ENCODE results near the gene DNAJC5.
A peak's percentile ranks its signal among the peaks of the same experiment; 100 is the strongest.
"Not testable (repeated sequence)": the region's sequence is repeated elsewhere in the genome, so short reads cannot be mapped to it uniquely, and the experiment has no call there.

DNAJC5 gene

DNA sequence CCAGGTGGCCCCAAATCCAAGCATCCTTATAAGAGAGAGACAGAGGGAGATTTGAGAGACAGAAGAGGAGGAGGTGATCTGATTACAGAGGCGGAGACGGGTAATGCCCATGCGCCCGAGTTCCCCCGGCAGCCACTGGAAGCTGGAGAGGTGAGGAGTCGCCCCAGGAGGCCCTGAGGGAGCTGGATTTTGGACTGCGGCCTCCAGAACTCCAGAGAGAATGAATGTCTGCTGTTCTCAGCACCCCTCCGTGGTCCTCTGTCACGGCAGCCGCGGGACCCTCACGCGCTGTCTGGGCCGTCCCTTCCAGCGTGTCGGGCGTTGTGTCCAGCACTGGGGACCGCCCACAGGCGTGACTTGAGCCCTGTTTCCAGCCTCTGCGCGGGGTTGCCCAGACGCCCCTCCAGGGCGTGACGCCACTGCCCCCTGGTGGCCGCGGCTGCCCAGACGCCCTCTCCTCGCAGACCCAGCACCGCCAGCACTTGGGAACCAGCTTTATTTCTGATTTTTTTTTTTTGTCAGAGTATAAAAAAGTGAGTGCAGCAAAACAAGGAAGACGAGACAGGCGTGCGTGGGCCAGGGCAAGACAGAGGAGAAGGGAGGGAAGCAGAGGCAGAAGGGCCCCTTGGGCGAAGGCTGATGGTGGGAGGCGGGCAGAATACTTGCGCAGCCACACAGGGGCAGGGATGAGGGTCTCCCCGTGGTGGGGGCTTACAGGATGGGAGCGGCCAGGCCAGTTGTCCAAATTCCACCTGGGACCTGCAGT, 78.9 kb downstream of the DNAJC5 start:
- H4K5ac ChIP-seq (ENCODE audit: low read length): no peak overlapping the region
- H3K4me1 ChIP-seq (ENCODE audit: control insufficient read depth, low read depth, low read length): no peaks in the 10 kb centered on the region
- no peaks in the 10 kb centered on the region for H3K36me3 ChIP-seq (ENCODE audit: control insufficient read depth, insufficient read depth, low read length)
- no peak overlapping the region for H2BK15ac ChIP-seq (replicated peaks; ENCODE audit: low read depth)
- H3K23ac ChIP-seq (ENCODE audit: low read length): no peak overlapping the region
- no peak overlapping the region for H2AK5ac ChIP-seq (ENCODE audit: low read length)
- no peak overlapping the region for H3K4ac ChIP-seq (ENCODE audit: low read depth, low read length)
- peak overlapping the region; percentile 79 for H3K56ac ChIP-seq (ENCODE audit: low read length)
- no peak overlapping the region for H3K18ac ChIP-seq (ENCODE audit: low read length)
- no peak overlapping the region for H2BK120ac ChIP-seq (ENCODE audit: low read depth, low read length)
- H3K27ac ChIP-seq (ENCODE audit: low read depth, low read length): no peak overlapping the region
- peak; percentile 84 for DNase-seq
- peak overlapping the region; percentile 25 for H3K4me3 ChIP-seq (ENCODE audit: low read length)
- no peaks in the 10 kb centered on the region for H3K27me3 ChIP-seq (ENCODE audit: insufficient read depth, low read length, poor library complexity)
- WGBS (ENCODE audit: extremely low coverage, insufficient coverage, low lambda C conversion rate): no CpG with 5 or more reads among the region's 37 CpGs
- H3K79me2 ChIP-seq (ENCODE audit: control insufficient read depth, insufficient read depth, low read length): no peaks in the 10 kb centered on the region
- no peak overlapping the region for H2BK5ac ChIP-seq (ENCODE audit: low read length)
- no peaks in the 10 kb centered on the region for H3K79me1 ChIP-seq (ENCODE audit: low read length)
- peak overlapping the region; percentile 59 for H3K9ac ChIP-seq (ENCODE audit: low read length)
- peak overlapping the region; percentile 72 for H3K4me2 ChIP-seq (ENCODE audit: low read length)
- H4K8ac ChIP-seq (ENCODE audit: low read depth, low read length): no peak overlapping the region

DNA sequence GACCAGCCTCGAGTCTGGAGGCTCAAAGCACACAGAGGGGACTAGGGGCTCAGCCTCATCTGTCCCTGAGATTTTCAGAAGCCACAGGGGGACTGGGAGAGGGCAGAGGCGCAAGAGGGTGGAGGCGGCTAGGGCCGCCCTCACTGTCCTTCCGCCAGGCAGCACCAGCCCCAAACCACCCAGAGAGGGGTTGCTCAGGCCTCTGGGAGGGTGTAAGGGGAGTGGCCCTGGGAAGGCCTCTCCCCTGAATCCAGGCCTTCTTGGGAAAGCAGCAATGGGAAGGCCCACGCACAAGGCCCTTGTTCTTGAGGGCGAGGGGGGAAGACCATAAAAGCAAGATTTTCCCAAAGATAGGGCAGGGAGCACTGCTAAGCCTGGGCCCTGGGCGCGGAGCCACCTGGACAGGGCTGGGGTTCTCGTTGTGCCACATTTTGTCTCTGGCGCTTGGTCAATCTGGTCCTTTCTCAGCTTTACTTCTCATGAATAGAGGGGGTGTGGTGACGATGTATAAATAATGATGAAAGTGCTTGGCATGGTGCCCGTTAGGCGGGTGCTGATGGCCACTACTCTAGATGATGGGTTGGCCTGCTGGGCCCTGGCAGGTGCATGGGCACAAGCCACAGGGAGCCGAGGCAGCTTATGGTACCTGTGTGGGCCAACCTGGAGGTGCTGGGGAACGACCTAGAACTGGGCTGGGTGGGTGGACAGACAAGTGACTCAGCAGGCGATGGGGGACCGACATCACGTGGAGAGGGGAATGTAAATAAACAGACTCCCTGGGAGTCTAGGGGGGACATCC, 79.7 kb downstream of the DNAJC5 start:
- H3K27me3 ChIP-seq (ENCODE audit: insufficient read depth, low read length, poor library complexity): no peaks in the 10 kb centered on the region
- no peak overlapping the region for H2BK15ac ChIP-seq (replicated peaks; ENCODE audit: low read depth)
- H3K4me3 ChIP-seq (ENCODE audit: low read length): no peak overlapping the region
- no peak overlapping the region for H2AK5ac ChIP-seq (ENCODE audit: low read length)
- no peak overlapping the region for H3K23ac ChIP-seq (ENCODE audit: low read length)
- H3K79me1 ChIP-seq (ENCODE audit: low read length): no peaks in the 10 kb centered on the region
- no peak for DNase-seq
- no peaks in the 10 kb centered on the region for H3K4me1 ChIP-seq (ENCODE audit: control insufficient read depth, low read depth, low read length)
- no peak overlapping the region for H2BK5ac ChIP-seq (ENCODE audit: low read length)
- no peak overlapping the region for H3K9ac ChIP-seq (ENCODE audit: low read length)
- WGBS (ENCODE audit: extremely low coverage, insufficient coverage, low lambda C conversion rate): no CpG with 5 or more reads among the region's 19 CpGs
- no peak overlapping the region for H3K56ac ChIP-seq (ENCODE audit: low read length)
- H3K27ac ChIP-seq (ENCODE audit: low read depth, low read length): no peak overlapping the region
- no peaks in the 10 kb centered on the region for H3K79me2 ChIP-seq (ENCODE audit: control insufficient read depth, insufficient read depth, low read length)
- H4K8ac ChIP-seq (ENCODE audit: low read depth, low read length): no peak overlapping the region
- no peak overlapping the region for H2BK120ac ChIP-seq (ENCODE audit: low read depth, low read length)
- no peaks in the 10 kb centered on the region for H3K36me3 ChIP-seq (ENCODE audit: control insufficient read depth, insufficient read depth, low read length)
- H3K4ac ChIP-seq (ENCODE audit: low read depth, low read length): no peak overlapping the region
- no peak overlapping the region for H3K18ac ChIP-seq (ENCODE audit: low read length)
- no peak overlapping the region for H4K5ac ChIP-seq (ENCODE audit: low read length)
- H3K4me2 ChIP-seq (ENCODE audit: low read length): no peak overlapping the region

DNA sequence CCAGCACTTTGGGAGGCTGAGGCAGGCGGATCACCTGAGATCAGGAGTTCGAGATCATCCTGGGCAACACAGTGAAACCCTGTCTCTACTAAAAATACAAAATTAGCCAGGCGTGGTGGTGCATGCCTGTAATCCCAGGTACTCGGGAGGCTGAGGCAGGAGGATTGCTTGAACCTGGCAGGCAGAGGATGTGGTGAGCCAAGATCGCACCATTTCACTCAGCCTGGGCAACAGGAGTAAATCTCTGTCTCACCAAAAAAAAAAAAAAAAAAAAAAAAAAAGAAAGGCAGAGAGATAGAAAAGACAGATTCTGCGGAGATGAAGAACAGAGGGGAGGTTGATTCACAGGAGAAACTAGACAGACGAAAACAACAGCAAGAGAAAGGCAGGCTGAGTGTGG, 81.6 kb downstream of the DNAJC5 start:
- H2BK15ac ChIP-seq (replicated peaks; ENCODE audit: low read depth): not testable (repeated sequence)

DNA sequence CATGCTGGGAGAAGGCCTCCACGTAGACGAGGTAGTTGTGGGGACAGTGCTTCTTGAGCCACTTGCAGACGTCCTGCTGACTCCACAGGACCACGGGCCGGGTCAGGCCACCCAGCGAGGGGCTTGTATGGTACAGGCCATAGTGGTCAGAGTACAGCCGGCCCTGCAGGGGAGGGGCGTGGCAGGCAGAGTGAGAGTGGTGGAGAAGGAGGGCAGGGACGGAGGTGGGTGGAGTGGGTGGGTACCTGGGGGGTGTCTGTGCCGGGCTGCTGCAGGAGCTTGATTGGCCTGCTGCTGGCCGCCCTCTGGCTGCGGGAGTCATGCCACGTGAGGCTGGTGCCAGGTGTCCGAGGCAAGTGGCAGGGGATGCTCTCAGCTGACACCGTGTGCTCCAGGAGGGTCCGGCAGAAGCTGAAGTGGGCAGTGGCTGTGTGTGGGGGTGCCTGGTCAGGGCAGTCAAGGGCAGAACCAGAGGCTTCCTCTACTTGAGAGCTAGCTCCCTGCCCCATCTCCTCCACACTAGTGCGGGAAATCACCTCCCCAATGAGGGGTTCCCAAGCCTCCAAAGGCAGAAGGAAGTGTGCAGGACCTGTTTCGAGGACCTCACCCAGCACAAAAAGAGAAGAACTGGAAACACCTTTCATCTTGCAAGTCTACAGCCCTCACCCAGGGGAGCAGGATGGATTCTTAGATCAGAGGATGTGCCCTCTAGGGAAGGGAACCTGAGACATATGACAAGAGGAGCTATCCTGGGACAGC, 82.2 kb downstream of the DNAJC5 start:
- H3K4me3 ChIP-seq (ENCODE audit: low read length): no peak overlapping the region
- H4K5ac ChIP-seq (ENCODE audit: low read length): no peak overlapping the region
- H2BK120ac ChIP-seq (ENCODE audit: low read depth, low read length): no peak overlapping the region
- peaks cover 4% of the 10 kb centered on the region for H3K79me2 ChIP-seq (ENCODE audit: control insufficient read depth, insufficient read depth, low read length)
- peaks cover 4% of the 10 kb centered on the region for H3K4me1 ChIP-seq (ENCODE audit: control insufficient read depth, low read depth, low read length)
- H3K4me2 ChIP-seq (ENCODE audit: low read length): no peak overlapping the region
- no peak overlapping the region for H3K56ac ChIP-seq (ENCODE audit: low read length)
- H3K36me3 ChIP-seq (ENCODE audit: control insufficient read depth, insufficient read depth, low read length): no peaks in the 10 kb centered on the region
- WGBS (ENCODE audit: extremely low coverage, insufficient coverage, low lambda C conversion rate): no CpG with 5 or more reads among the region's 18 CpGs
- H3K79me1 ChIP-seq (ENCODE audit: low read length): peaks cover 4% of the 10 kb centered on the region
- no peak overlapping the region for H2AK5ac ChIP-seq (ENCODE audit: low read length)
- DNase-seq: no peak
- no peak overlapping the region for H3K9ac ChIP-seq (ENCODE audit: low read length)
- H3K27me3 ChIP-seq (ENCODE audit: insufficient read depth, low read length, poor library complexity): no peaks in the 10 kb centered on the region
- H2BK15ac ChIP-seq (replicated peaks; ENCODE audit: low read depth): no peak overlapping the region
- H2BK5ac ChIP-seq (ENCODE audit: low read length): no peak overlapping the region
- H3K23ac ChIP-seq (ENCODE audit: low read length): no peak overlapping the region
- H3K18ac ChIP-seq (ENCODE audit: low read length): no peak overlapping the region
- H3K27ac ChIP-seq (ENCODE audit: low read depth, low read length): no peak overlapping the region
- no peak overlapping the region for H3K4ac ChIP-seq (ENCODE audit: low read depth, low read length)
- H4K8ac ChIP-seq (ENCODE audit: low read depth, low read length): no peak overlapping the region

More for the DNA sequence above, 81.6 kb downstream of the DNAJC5 start:
- H3K36me3 ChIP-seq (ENCODE audit: control insufficient read depth, insufficient read depth, low read length); H2BK120ac ChIP-seq (ENCODE audit: low read depth, low read length); H3K18ac ChIP-seq (ENCODE audit: low read length); H3K27me3 ChIP-seq (ENCODE audit: insufficient read depth, low read length, poor library complexity); H3K56ac ChIP-seq (ENCODE audit: low read length); H3K4me1 ChIP-seq (ENCODE audit: control insufficient read depth, low read depth, low read length); H3K79me1 ChIP-seq (ENCODE audit: low read length); H2BK5ac ChIP-seq (ENCODE audit: low read length); H3K4me2 ChIP-seq (ENCODE audit: low read length); H3K27ac ChIP-seq (ENCODE audit: low read depth, low read length); H4K8ac ChIP-seq (ENCODE audit: low read depth, low read length); H3K79me2 ChIP-seq (ENCODE audit: control insufficient read depth, insufficient read depth, low read length); H2AK5ac ChIP-seq (ENCODE audit: low read length); H3K9ac ChIP-seq (ENCODE audit: low read length); H3K23ac ChIP-seq (ENCODE audit: low read length); H3K4ac ChIP-seq (ENCODE audit: low read depth, low read length); DNase-seq; H4K5ac ChIP-seq (ENCODE audit: low read length); H3K4me3 ChIP-seq (ENCODE audit: low read length): not testable (repeated sequence)
- no CpG with 5 or more reads among the region's 7 CpGs for WGBS (ENCODE audit: extremely low coverage, insufficient coverage, low lambda C conversion rate)

DNA sequence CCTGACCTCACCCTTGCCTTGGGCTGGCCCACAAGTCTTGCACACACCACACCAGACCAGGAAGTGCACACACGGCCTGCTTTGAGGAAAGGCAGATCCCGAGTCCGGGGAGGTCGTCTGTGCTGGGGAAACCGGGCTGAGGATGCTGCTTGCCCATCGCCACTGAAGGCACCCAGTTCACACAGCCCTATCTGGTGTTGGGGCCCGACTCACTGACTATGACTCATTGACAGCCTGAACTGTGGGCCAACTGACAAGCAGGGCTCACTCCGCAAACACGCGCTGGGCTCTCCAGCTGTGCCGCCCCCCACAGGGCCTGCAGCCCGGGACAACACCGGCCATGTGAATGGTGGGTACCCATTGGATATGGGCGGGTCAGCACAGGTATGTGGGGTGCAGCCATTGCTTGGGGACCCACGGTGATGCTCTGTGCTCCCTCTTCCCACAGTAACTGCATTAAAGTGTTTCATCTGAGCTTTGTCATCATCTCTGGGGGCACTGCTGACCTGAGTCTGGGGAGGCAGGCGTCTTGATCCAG, 82.9 kb downstream of the DNAJC5 start:
- Histone ChIP-seq H3K23ac (ENCODE audit: low read length) (no peak overlapping the region), H3K18ac (ENCODE audit: low read length) (no peak overlapping the region), H3K79me2 (ENCODE audit: control insufficient read depth, insufficient read depth, low read length) (peaks cover 10% of the 10 kb centered on the region), H2BK15ac (replicated peaks; ENCODE audit: low read depth) (no peak overlapping the region), H4K8ac (ENCODE audit: low read depth, low read length) (no peak overlapping the region), H3K79me1 (ENCODE audit: low read length) (peaks cover 9% of the 10 kb centered on the region), H3K4me3 (ENCODE audit: low read length) (no peak overlapping the region), H2BK120ac (ENCODE audit: low read depth, low read length) (no peak overlapping the region), H3K27me3 (ENCODE audit: insufficient read depth, low read length, poor library complexity) (no peaks in the 10 kb centered on the region), H2BK5ac (ENCODE audit: low read length) (no peak overlapping the region), H3K4me1 (ENCODE audit: control insufficient read depth, low read depth, low read length) (peaks cover 4% of the 10 kb centered on the region), H3K56ac (ENCODE audit: low read length) (no peak overlapping the region), H3K27ac (ENCODE audit: low read depth, low read length) (no peak overlapping the region), H4K5ac (ENCODE audit: low read length) (no peak overlapping the region), H3K4ac (ENCODE audit: low read depth, low read length) (no peak overlapping the region), H3K9ac (ENCODE audit: low read length) (no peak overlapping the region), H3K4me2 (ENCODE audit: low read length) (no peak overlapping the region), H2AK5ac (ENCODE audit: low read length) (no peak overlapping the region), H3K36me3 (ENCODE audit: control insufficient read depth, insufficient read depth, low read length) (no peaks in the 10 kb centered on the region)
- no peak for DNase-seq
- no CpG with 5 or more reads among the region's 16 CpGs for WGBS (ENCODE audit: extremely low coverage, insufficient coverage, low lambda C conversion rate)
